Measurements from ENCODE around the gene BTNL9. TPM values are rescaled to one million over a fixed set of nuclear protein-coding genes. Genes with fewer than 3 reads are reported as not detected.

The BTNL9 gene
- polyA plus RNA-seq, 2 of the 4 experiments (the other 2 are of a cell fraction): 0.85 to 1.5 TPM

DNA sequence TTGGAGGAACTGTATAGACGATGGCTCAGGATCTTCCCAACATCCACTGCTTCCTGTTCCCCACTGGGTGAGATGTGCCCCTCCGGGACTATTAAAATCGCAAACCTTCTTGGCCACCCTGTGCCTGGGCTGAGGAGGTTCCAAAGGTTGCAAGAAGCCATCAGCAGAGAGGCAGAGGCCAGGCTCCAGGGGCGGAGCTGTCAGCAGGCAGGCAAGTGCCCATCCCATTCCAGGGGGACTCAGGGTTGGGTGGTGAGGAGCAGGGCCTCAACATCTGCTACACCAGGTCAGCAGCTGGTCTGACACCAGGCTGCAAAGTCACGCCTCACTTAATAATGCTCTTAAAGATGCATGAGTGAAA lies 49.2 kb upstream of the BTNL9 start (continued):
- TF ChIP-seq, protein P1, sequence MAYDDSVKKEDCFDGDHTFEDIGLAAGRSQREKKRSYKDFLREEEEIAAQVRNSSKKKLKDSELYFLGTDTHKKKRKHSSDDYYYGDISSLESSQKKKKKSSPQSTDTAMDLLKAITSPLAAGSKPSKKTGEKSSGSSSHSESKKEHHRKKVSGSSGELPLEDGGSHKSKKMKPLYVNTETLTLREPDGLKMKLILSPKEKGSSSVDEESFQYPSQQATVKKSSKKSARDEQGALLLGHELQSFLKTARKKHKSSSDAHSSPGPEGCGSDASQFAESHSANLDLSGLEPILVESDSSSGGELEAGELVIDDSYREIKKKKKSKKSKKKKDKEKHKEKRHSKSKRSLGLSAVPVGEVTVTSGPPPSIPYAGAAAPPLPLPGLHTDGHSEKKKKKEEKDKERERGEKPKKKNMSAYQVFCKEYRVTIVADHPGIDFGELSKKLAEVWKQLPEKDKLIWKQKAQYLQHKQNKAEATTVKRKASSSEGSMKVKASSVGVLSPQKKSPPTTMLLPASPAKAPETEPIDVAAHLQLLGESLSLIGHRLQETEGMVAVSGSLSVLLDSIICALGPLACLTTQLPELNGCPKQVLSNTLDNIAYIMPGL (CRISPR knock-in tag; IDR thresholded peaks at IDR 0.05; ENCODE audit: borderline replicate concordance): no peak
- TF ChIP-seq SREBF2 (IDR thresholded peaks at IDR 0.05) (no peak), JUN (IDR thresholded peaks at IDR 0.05) (no peak), RAD21 (conservative IDR thresholded peaks at IDR 0.05 in 1 of 2, IDR thresholded peaks at IDR 0.05 in 1 of 2) (no peak)

DNA sequence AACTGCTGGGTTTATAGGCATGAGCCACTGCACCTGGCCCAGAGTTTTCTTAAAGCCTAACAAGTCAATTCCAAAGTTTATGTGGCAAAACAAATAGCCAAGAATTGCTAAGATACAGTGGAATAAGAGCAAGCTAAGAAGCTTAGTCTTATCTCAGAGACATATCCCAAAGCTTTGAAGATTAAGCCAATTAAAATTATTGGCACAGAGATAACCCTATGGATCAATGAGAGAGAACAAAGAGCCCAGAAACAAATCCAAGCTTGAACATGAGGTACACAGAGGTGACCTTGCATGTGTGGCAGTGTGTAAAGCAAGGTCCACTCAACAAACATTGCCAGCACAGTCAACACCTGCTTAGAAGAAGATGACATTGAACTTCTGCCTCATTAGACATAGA lies 38.1 kb upstream of the BTNL9 start:
- Histone ChIP-seq H3K4me2 (no peak overlapping the region), H3K4me3 (no peak overlapping the region), H3K9me3 (0 out of 3 replicates have a peak, but pooled peaks cover 2% of the 10 kb centered on the region), H3K27ac (no peak overlapping the region), H3K4me1 (no peaks in the 10 kb centered on the region)
- DNase-seq (ENCODE audit: low read depth in 1 of 2, low spot score in 1 of 2) (no peak), FAIRE-seq (no peak), ATAC-seq (no peak)
- TF ChIP-seq, protein P2, sequence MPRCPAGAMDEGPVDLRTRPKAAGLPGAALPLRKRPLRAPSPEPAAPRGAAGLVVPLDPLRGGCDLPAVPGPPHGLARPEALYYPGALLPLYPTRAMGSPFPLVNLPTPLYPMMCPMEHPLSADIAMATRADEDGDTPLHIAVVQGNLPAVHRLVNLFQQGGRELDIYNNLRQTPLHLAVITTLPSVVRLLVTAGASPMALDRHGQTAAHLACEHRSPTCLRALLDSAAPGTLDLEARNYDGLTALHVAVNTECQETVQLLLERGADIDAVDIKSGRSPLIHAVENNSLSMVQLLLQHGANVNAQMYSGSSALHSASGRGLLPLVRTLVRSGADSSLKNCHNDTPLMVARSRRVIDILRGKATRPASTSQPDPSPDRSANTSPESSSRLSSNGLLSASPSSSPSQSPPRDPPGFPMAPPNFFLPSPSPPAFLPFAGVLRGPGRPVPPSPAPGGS (IDR thresholded peaks at IDR 0.05): no peak
- TF ChIP-seq RFX5 (IDR thresholded peaks at IDR 0.05) (no peak), MAZ (IDR thresholded peaks at IDR 0.05; ENCODE audit: borderline replicate concordance, low read depth, low read length) (no peak), NFE2L2 (conservative IDR thresholded peaks at IDR 0.05; ENCODE audit: low read length) (no peak), ZNF302 (CRISPR knock-in tag; IDR thresholded peaks at IDR 0.05) (no peak), CHD2 (IDR thresholded peaks at IDR 0.05; ENCODE audit: low read length, partially characterized antibody) (no peak), HOXB5 (CRISPR knock-in tag; IDR thresholded peaks at IDR 0.05) (no peak), FOXS1 (CRISPR knock-in tag; IDR thresholded peaks at IDR 0.05) (no peak), BHLHE40 (IDR thresholded peaks at IDR 0.05; ENCODE audit: low read depth, low read length) (no peak), SREBF2 (IDR thresholded peaks at IDR 0.05) (no peak), RAD21 (conservative IDR thresholded peaks at IDR 0.05 in 1 of 2, IDR thresholded peaks at IDR 0.05 in 1 of 2) (no peak)
- TF ChIP-seq, protein P3, sequence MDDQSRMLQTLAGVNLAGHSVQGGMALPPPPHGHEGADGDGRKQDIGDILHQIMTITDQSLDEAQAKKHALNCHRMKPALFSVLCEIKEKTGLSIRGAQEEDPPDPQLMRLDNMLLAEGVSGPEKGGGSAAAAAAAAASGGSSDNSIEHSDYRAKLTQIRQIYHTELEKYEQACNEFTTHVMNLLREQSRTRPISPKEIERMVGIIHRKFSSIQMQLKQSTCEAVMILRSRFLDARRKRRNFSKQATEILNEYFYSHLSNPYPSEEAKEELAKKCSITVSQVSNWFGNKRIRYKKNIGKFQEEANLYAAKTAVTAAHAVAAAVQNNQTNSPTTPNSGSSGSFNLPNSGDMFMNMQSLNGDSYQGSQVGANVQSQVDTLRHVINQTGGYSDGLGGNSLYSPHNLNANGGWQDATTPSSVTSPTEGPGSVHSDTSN (IDR thresholded peaks at IDR 0.05): no peak
- TF ChIP-seq, protein P4, sequence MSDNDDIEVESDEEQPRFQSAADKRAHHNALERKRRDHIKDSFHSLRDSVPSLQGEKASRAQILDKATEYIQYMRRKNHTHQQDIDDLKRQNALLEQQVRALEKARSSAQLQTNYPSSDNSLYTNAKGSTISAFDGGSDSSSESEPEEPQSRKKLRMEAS (IDR thresholded peaks at IDR 0.05): no peak
- ChIA-PET CTCF (no interaction called here), POLR2A (no interaction called here)

DNA sequence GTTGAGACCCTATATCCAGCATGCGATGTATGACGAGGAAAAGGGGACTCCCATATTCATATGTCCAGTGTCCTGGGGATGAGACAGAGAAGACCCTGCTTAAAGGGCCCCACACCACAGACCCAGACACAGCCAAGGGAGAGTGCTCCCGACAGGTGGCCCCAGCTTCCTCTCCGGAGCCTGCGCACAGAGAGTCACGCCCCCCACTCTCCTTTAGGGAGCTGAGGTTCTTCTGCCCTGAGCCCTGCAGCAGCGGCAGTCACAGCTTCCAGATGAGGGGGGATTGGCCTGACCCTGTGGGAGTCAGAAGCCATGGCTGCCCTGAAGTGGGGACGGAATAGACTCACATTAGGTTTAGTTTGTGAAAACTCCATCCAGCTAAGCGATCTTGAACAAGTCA lies 34.3 kb upstream of the BTNL9 start:
- no peak for DNase-seq (ENCODE audit: low read depth in 1 of 2, low spot score in 1 of 2)
- POLR2A ChIA-PET: no interaction called here

More for the DNA sequence above, 34.3 kb upstream of the BTNL9 start:
- FAIRE-seq: no peak
- no peaks in the 10 kb centered on the region for H3K4me1 ChIP-seq
- H3K4me3 ChIP-seq: no peak overlapping the region
- no peak for TF ChIP-seq MAFK (IDR thresholded peaks at IDR 0.05; ENCODE audit: partially characterized antibody)
- no peak for TF ChIP-seq RNF2 (IDR thresholded peaks at IDR 0.05; ENCODE audit: borderline replicate concordance, low read depth)
- no peak for TF ChIP-seq KDM1A (IDR thresholded peaks at IDR 0.05; ENCODE audit: low read depth)
- no peak for TF ChIP-seq BHLHE40 (IDR thresholded peaks at IDR 0.05; ENCODE audit: low read depth, low read length)
- TF ChIP-seq, protein P3 (IDR thresholded peaks at IDR 0.05): no peak
- TF ChIP-seq MYC (IDR thresholded peaks at IDR 0.05; ENCODE audit: borderline replicate concordance, low read length): no peak
- no peak for TF ChIP-seq EHMT2 (IDR thresholded peaks at IDR 0.05; ENCODE audit: low read depth)
- 44% methylated on average over 9 of the region's 9 CpGs for WGBS (ENCODE audit: missing lambda C conversion rate)
- H3K27ac ChIP-seq: no peak overlapping the region
- CTCF ChIA-PET: no interaction called here
- H3K9me3 ChIP-seq: 0 out of 3 replicates have a peak, but pooled peaks cover 3% of the 10 kb centered on the region
- no peak for ATAC-seq
- H3K4me2 ChIP-seq: no peak overlapping the region

Measured in A549 (cell line).